ENCODE results near the gene FGFR1OP2. TPM values are rescaled to one million over a fixed set of nuclear protein-coding genes. Genes with fewer than 3 reads are reported as not detected.
A peak's percentile ranks its signal among the peaks of the same experiment; 100 is the strongest.
"Not testable (repeated sequence)": the region's sequence is repeated elsewhere in the genome, so short reads cannot be mapped to it uniquely, and the experiment has no call there.

FGFR1OP2 gene
- total RNA-seq, 2 donors from 2014 or later: 51.3 to 77.4 TPM

GRCh38 chr12:26936559-26937442 is 1.5 kb upstream of the FGFR1OP2 start:
- Mint-ChIP-seq H3K36me3 (ENCODE audit: low read depth) (peaks cover 79% of the 10 kb centered on the region), H3K4me3 (peak overlapping the region; percentile 91), H3K9me3 (no peaks in the 10 kb centered on the region), H3K27ac (peak overlapping the region; percentile 87), H3K4me1 (peaks cover 44% of the 10 kb centered on the region), H3K27me3 (no peaks in the 10 kb centered on the region)
- no peak for ATAC-seq (replicated peaks)

- ATAC-seq (replicated peaks): no peak
- H3K27ac Mint-ChIP-seq: peak overlapping the region; percentile 87
- peak overlapping the region; percentile 91 for H3K4me3 Mint-ChIP-seq
- H3K9me3 Mint-ChIP-seq: no peaks in the 10 kb centered on the region
- peaks cover 42% of the 10 kb centered on the region for H3K4me1 Mint-ChIP-seq
- peaks cover 78% of the 10 kb centered on the region for H3K36me3 Mint-ChIP-seq (ENCODE audit: low read depth)
- no peaks in the 10 kb centered on the region for H3K27me3 Mint-ChIP-seq
Observed at GRCh38 chr12:26937443-26937862, 817 bp upstream of the FGFR1OP2 start.

GRCh38 chr12:26938701-26939062 is 412 bp downstream of the FGFR1OP2 start:
- Mint-ChIP-seq H3K27ac (peak overlapping the region; percentile 87), H3K36me3 (ENCODE audit: low read depth) (peaks cover 78% of the 10 kb centered on the region), H3K27me3 (no peaks in the 10 kb centered on the region), H3K4me3 (peak overlapping the region; percentile 91), H3K9me3 (no peaks in the 10 kb centered on the region), H3K4me1 (peaks cover 39% of the 10 kb centered on the region)
- ATAC-seq (replicated peaks): peak; percentile 5

GRCh38 chr12:26939192-26939832 is 1.0 kb downstream of the FGFR1OP2 start:
- Mint-ChIP-seq H3K4me1 (peaks cover 43% of the 10 kb centered on the region), H3K27ac (peak overlapping the region; percentile 87), H3K27me3 (no peaks in the 10 kb centered on the region), H3K9me3 (no peaks in the 10 kb centered on the region), H3K4me3 (peak overlapping the region; percentile 91), H3K36me3 (ENCODE audit: low read depth) (peaks cover 77% of the 10 kb centered on the region)
- ATAC-seq (replicated peaks): no peak

GRCh38 chr12:26939953-26940352 is 1.7 kb downstream of the FGFR1OP2 start:
- peaks cover 37% of the 10 kb centered on the region for H3K4me1 Mint-ChIP-seq
- no peaks in the 10 kb centered on the region for H3K9me3 Mint-ChIP-seq
- peak overlapping the region; percentile 87 for H3K27ac Mint-ChIP-seq
- H3K36me3 Mint-ChIP-seq (ENCODE audit: low read depth): peaks cover 72% of the 10 kb centered on the region
- ATAC-seq (replicated peaks): no peak
- peak overlapping the region; percentile 91 for H3K4me3 Mint-ChIP-seq
- no peaks in the 10 kb centered on the region for H3K27me3 Mint-ChIP-seq

- Mint-ChIP-seq H3K36me3 (ENCODE audit: low read depth) (peaks cover 70% of the 10 kb centered on the region), H3K27ac (peak overlapping the region; percentile 87), H3K4me3 (peak overlapping the region; percentile 91), H3K27me3 (no peaks in the 10 kb centered on the region), H3K4me1 (peaks cover 30% of the 10 kb centered on the region), H3K9me3 (no peaks in the 10 kb centered on the region)
- no peak for ATAC-seq (replicated peaks)
Observed at GRCh38 chr12:26940516-26941214, 2.4 kb downstream of the FGFR1OP2 start.

- no peak for ATAC-seq (replicated peaks)
- peak overlapping the region; percentile 87 for H3K27ac Mint-ChIP-seq
- peaks cover 30% of the 10 kb centered on the region for H3K4me1 Mint-ChIP-seq
- H3K9me3 Mint-ChIP-seq: no peaks in the 10 kb centered on the region
- no peaks in the 10 kb centered on the region for H3K27me3 Mint-ChIP-seq
- H3K4me3 Mint-ChIP-seq: peak overlapping the region; percentile 91
- peaks cover 70% of the 10 kb centered on the region for H3K36me3 Mint-ChIP-seq (ENCODE audit: low read depth)
Observed at GRCh38 chr12:26941215-26941594, 2.9 kb downstream of the FGFR1OP2 start.

- H3K36me3 Mint-ChIP-seq (ENCODE audit: low read depth): peaks cover 73% of the 10 kb centered on the region
- peak overlapping the region; percentile 8 for H3K4me3 Mint-ChIP-seq
- H3K4me1 Mint-ChIP-seq: peaks cover 41% of the 10 kb centered on the region
- H3K9me3 Mint-ChIP-seq: no peaks in the 10 kb centered on the region
- peak; percentile 62 for ATAC-seq (replicated peaks)
- H3K27me3 Mint-ChIP-seq: no peaks in the 10 kb centered on the region
- peak overlapping the region; percentile 18 for H3K27ac Mint-ChIP-seq
Observed at GRCh38 chr12:26948309-26948708, 10.0 kb downstream of the FGFR1OP2 start.

GRCh38 chr12:26953447-26953846 is 15.2 kb downstream of the FGFR1OP2 start:
- H3K9me3 Mint-ChIP-seq: no peaks in the 10 kb centered on the region
- H3K27me3 Mint-ChIP-seq: no peaks in the 10 kb centered on the region
- H3K36me3 Mint-ChIP-seq (ENCODE audit: low read depth): peaks cover 76% of the 10 kb centered on the region
- peaks cover 22% of the 10 kb centered on the region for H3K4me1 Mint-ChIP-seq
- no peak overlapping the region for H3K4me3 Mint-ChIP-seq
- H3K27ac Mint-ChIP-seq: no peak overlapping the region
- ATAC-seq (replicated peaks): no peak

GRCh38 chr12:26954027-26954426 is 15.8 kb downstream of the FGFR1OP2 start:
- Mint-ChIP-seq H3K27me3 (no peaks in the 10 kb centered on the region), H3K9me3 (no peaks in the 10 kb centered on the region), H3K27ac (no peak overlapping the region), H3K4me3 (no peak overlapping the region), H3K4me1 (peaks cover 20% of the 10 kb centered on the region), H3K36me3 (ENCODE audit: low read depth) (peaks cover 76% of the 10 kb centered on the region)
- no peak for ATAC-seq (replicated peaks)

- not testable (repeated sequence) for H3K27me3 Mint-ChIP-seq; H3K4me1 Mint-ChIP-seq; H3K9me3 Mint-ChIP-seq; ATAC-seq (replicated peaks); H3K4me3 Mint-ChIP-seq; H3K27ac Mint-ChIP-seq
- H3K36me3 Mint-ChIP-seq (ENCODE audit: low read depth): peaks cover 91% of the 10 kb centered on the region
Observed at GRCh38 chr12:26961391-26961790, 23.1 kb downstream of the FGFR1OP2 start.

- H3K4me1 Mint-ChIP-seq: peaks cover 1% of the 10 kb centered on the region
- no peak overlapping the region for H3K4me3 Mint-ChIP-seq
- peaks cover 91% of the 10 kb centered on the region for H3K36me3 Mint-ChIP-seq (ENCODE audit: low read depth)
Observed at GRCh38 chr12:26961803-26962202, 23.5 kb downstream of the FGFR1OP2 start.

GRCh38 chr12:26963413-26963812 is 25.1 kb downstream of the FGFR1OP2 start:
- H3K27ac Mint-ChIP-seq: no peak overlapping the region
- no peaks in the 10 kb centered on the region for H3K27me3 Mint-ChIP-seq
- no peak for ATAC-seq (replicated peaks)
- no peaks in the 10 kb centered on the region for H3K4me1 Mint-ChIP-seq
- H3K36me3 Mint-ChIP-seq (ENCODE audit: low read depth): peaks cover 86% of the 10 kb centered on the region
- H3K4me3 Mint-ChIP-seq: no peak overlapping the region
- H3K9me3 Mint-ChIP-seq: no peaks in the 10 kb centered on the region

More at GRCh38 chr12:26961803-26962202, 23.5 kb downstream of the FGFR1OP2 start:
- ATAC-seq (replicated peaks): no peak
- Mint-ChIP-seq H3K27ac (no peak overlapping the region), H3K9me3 (no peaks in the 10 kb centered on the region), H3K27me3 (no peaks in the 10 kb centered on the region)

GRCh38 chr12:26966842-26967241 is 28.6 kb downstream of the FGFR1OP2 start:
- Mint-ChIP-seq H3K27ac (no peak overlapping the region), H3K27me3 (no peaks in the 10 kb centered on the region), H3K9me3 (no peaks in the 10 kb centered on the region), H3K4me3 (no peak overlapping the region), H3K36me3 (ENCODE audit: low read depth) (peaks cover 69% of the 10 kb centered on the region), H3K4me1 (peaks cover 10% of the 10 kb centered on the region)
- ATAC-seq (replicated peaks): no peak

Measured in activated T-helper 17 cell treated with anti-CD3 and anti-CD28 coated beads, Interleukin-2, amount 50 U/mL, for 72 hours (primary cell).